Omental fat pad (tissue), 4 donors: ENCODE results near the gene ADISSP. TPM values are rescaled to one million over a fixed set of nuclear protein-coding genes. Genes with fewer than 3 reads are reported as not detected.

ENCODE experiments used
- ATAC-seq: fragments of 150-250 bp; one replicate; pipeline ENCODE4 v1.9.1; 2016; ENCODE audit warnings: mild to moderate bottlenecking, moderate library complexity; ENCODE audit not compliant: low FRiP score
- DNase-seq: peaks from one replicate; pipeline ENCODE4 v3.0.0-alpha.2; 2019; ENCODE audit warnings: low spot score
- CTCF ChIP-seq, 3 donors: fragments of 450-650 bp; IDR thresholded peaks; one replicate each; pipeline ENCODE4 v1.5.1; 2016 to 2017; ENCODE audit warnings: antibody characterized with exemption in 3 of 3, mild to moderate bottlenecking in 3 of 3, moderate library complexity in 2 of 3
- total RNA-seq, 4 donors: library from RNA; depleted of rRNA; stranded (reverse); fragments of >200 nt; gene quantifications; one replicate each; pipeline ENCODE4 v1.1.0, GENCODE V29; 2016

The ADISSP gene
- total RNA-seq, 4 donors from 2014 or later = 19.7 to 32.3 (median 30.3) TPM

- peak in 1 of 3 donors; percentile 5 for TF ChIP-seq CTCF (IDR thresholded peaks at IDR 0.05)
- DNase-seq (no peak), ATAC-seq (peak; percentile 69)
These were observed 10.4 kb upstream of the ADISSP start for GRCh38 chr20:3777716-3778629.

GRCh38 chr20:3777381-3777715 is 9.8 kb upstream of the ADISSP start:
- ATAC-seq = peak; percentile 12
- DNase-seq = no peak
- TF ChIP-seq CTCF (IDR thresholded peaks at IDR 0.05) = no peak

- no peak for DNase-seq
- no peak for ATAC-seq
- TF ChIP-seq CTCF (IDR thresholded peaks at IDR 0.05) = no peak
These were observed 8.0 kb upstream of the ADISSP start for GRCh38 chr20:3775457-3776108.

GRCh38 chr20:3771552-3772058 is 4.1 kb upstream of the ADISSP start:
- no peak for DNase-seq
- no peak for ATAC-seq
- TF ChIP-seq CTCF (IDR thresholded peaks at IDR 0.05) = no peak

- ATAC-seq = peak; percentile 42
- no peak for TF ChIP-seq CTCF (IDR thresholded peaks at IDR 0.05)
- DNase-seq = peak; percentile 44
These were observed 983 bp upstream of the ADISSP start for GRCh38 chr20:3768342-3769130.

GRCh38 chr20:3767110-3767426 is 485 bp downstream of the ADISSP start:
- DNase-seq = no peak
- ATAC-seq = peak; percentile 12
- no peak for TF ChIP-seq CTCF (IDR thresholded peaks at IDR 0.05)
